Tongue (tissue), 2 donors: Measurements from ENCODE around the gene TNNT2. TPM values are rescaled to one million over a fixed set of nuclear protein-coding genes. Genes with fewer than 3 reads are reported as not detected.

ENCODE experiments used
- DNase-seq: peaks from one replicate; pipeline ENCODE4 v3.0.0-alpha.2; 2015
- total RNA-seq: library from RNA; depleted of rRNA; stranded (reverse); fragments of >200 nt; gene quantifications from one replicate; pipeline ENCODE4 v1.2.3, GENCODE V29; 2014

Gene TNNT2
- total RNA-seq, 1 donor from 2014 or later: 98.3 TPM

- peak; percentile 88 for DNase-seq
Measured at GRCh38 chr1:201376464-201377374, 761 bp downstream of the TNNT2 start.

- no peak for DNase-seq
Measured at GRCh38 chr1:201376107-201376463, 1.4 kb downstream of the TNNT2 start.

GRCh38 chr1:201375169-201375568, 2.3 kb downstream of the TNNT2 start:
- no peak for DNase-seq

GRCh38 chr1:201374364-201374763, 3.1 kb downstream of the TNNT2 start:
- no peak for DNase-seq

GRCh38 chr1:201371792-201372191, 5.7 kb downstream of the TNNT2 start:
- no peak for DNase-seq

- no peak for DNase-seq
Measured at GRCh38 chr1:201371276-201371675, 6.2 kb downstream of the TNNT2 start.

GRCh38 chr1:201370500-201370899, 7.0 kb downstream of the TNNT2 start:
- no peak for DNase-seq

GRCh38 chr1:201369209-201369608, 8.3 kb downstream of the TNNT2 start:
- DNase-seq: no peak

GRCh38 chr1:201366696-201367095, 10.8 kb downstream of the TNNT2 start:
- DNase-seq: no peak

- DNase-seq: no peak
Measured at GRCh38 chr1:201365251-201365650, 12.2 kb downstream of the TNNT2 start.

GRCh38 chr1:201364808-201365105, 12.7 kb downstream of the TNNT2 start:
- DNase-seq: no peak

- DNase-seq: no peak
Measured at GRCh38 chr1:201363467-201363866, 14.0 kb downstream of the TNNT2 start.

- no peak for DNase-seq
Measured at GRCh38 chr1:201362906-201363305, 14.6 kb downstream of the TNNT2 start.

GRCh38 chr1:201361652-201362504, 15.6 kb downstream of the TNNT2 start:
- peak; percentile 75 for DNase-seq

GRCh38 chr1:201360901-201361651, 16.4 kb downstream of the TNNT2 start:
- DNase-seq: no peak

GRCh38 chr1:201360486-201360885, 17.0 kb downstream of the TNNT2 start:
- DNase-seq: no peak

- DNase-seq: no peak
Measured at GRCh38 chr1:201359873-201360210, 17.6 kb downstream of the TNNT2 start.

- DNase-seq: no peak
Measured at GRCh38 chr1:201359031-201359872, 18.2 kb downstream of the TNNT2 start.

- no peak for DNase-seq
Measured at GRCh38 chr1:201358596-201358995, 18.9 kb downstream of the TNNT2 start.

- DNase-seq: peak; percentile 49
Measured at GRCh38 chr1:201357636-201358348, 19.7 kb downstream of the TNNT2 start.

GRCh38 chr1:201357211-201357610, 20.3 kb downstream of the TNNT2 start:
- DNase-seq: no peak
